Caco-2 (cell line): ENCODE data around the gene DBR1. TPM values are rescaled to one million over a fixed set of nuclear protein-coding genes. Genes with fewer than 3 reads are reported as not detected.

Experiments
- BruUV-seq: library from RNA; stranded (reverse); fragments of 400-500 nt; replicated peaks from 2 replicates; lab custom pipeline; 2021; lab: Mats Ljungman, UMichigan
- CTCF ChIA-PET: fragments of 300-600 bp; sonication (Branson Sonifier 250); formaldehyde crosslinking; loops from one replicate; lab custom pipeline; 2022; ENCODE audit warnings: antibody characterized with exemption; lab: Charles Lee
- POLR2A ChIA-PET: fragments of 300-600 bp; sonication (Branson Sonifier 250); formaldehyde crosslinking; loops from one replicate; lab custom pipeline; 2022; ENCODE audit warnings: antibody characterized with exemption; lab: Charles Lee
- DNase-seq, 2 experiments: peaks; one replicate each; pipeline versions ENCODE4 v3.0.0 to v3.0.0-alpha.2; 2020 to 2022
- H3K27me3 ChIP-seq: replicated peaks from 2 replicates; pipeline ENCODE4 v1.6.0; 2011; ENCODE audit warnings: low read length; ENCODE audit not compliant: control insufficient read depth, insufficient read depth
- H3K36me3 ChIP-seq: 2 replicates; pipeline ENCODE4 v1.5.1; 2011; ENCODE audit warnings: low read length; ENCODE audit not compliant: control insufficient read depth, insufficient read depth
- H3K4me1 ChIP-seq: fragments of 250-450 bp; sonication (Bioruptor Pico); 2 replicates; pipeline ENCODE4 v1.5.1; 2020; ENCODE audit warnings: mild to moderate bottlenecking
- H3K4me3 ChIP-seq: 2 replicates; pipeline ENCODE4 v1.5.1; 2011; ENCODE audit warnings: low read depth, mild to moderate bottlenecking, control low read depth, low read length
- H3K9me3 ChIP-seq: fragments of 250-450 bp; sonication (Bioruptor Pico); 2 replicates; pipeline ENCODE4 v1.5.1; 2020; ENCODE audit warnings: mild to moderate bottlenecking, moderate library complexity
- H3K27ac Mint-ChIP-seq: one replicate; pipeline ENCODE4 v1.8.0; 2022; ENCODE audit warnings: mixed read lengths; ENCODE audit not compliant: unreplicated experiment
- H3K27me3 Mint-ChIP-seq: one replicate; pipeline ENCODE4 v1.8.0; 2022; ENCODE audit warnings: mixed read lengths; ENCODE audit not compliant: insufficient read depth, unreplicated experiment
- H3K36me3 Mint-ChIP-seq: one replicate; pipeline ENCODE4 v1.8.0; 2022; ENCODE audit warnings: mild to moderate bottlenecking, mixed read lengths; ENCODE audit not compliant: insufficient read depth, unreplicated experiment
- H3K4me1 Mint-ChIP-seq: one replicate; pipeline ENCODE4 v1.8.0; 2022; ENCODE audit warnings: low read depth, mixed read lengths; ENCODE audit not compliant: unreplicated experiment
- H3K4me3 Mint-ChIP-seq: one replicate; pipeline ENCODE4 v1.8.0; 2022; ENCODE audit warnings: mild to moderate bottlenecking, moderate library complexity, mixed read lengths; ENCODE audit not compliant: unreplicated experiment
- H3K9me3 Mint-ChIP-seq: one replicate; pipeline ENCODE4 v1.8.0; 2022; ENCODE audit warnings: mixed read lengths; ENCODE audit not compliant: unreplicated experiment
- intact Hi-C: fragments of 100-400 bp; cut with micrococcal nuclease; formaldehyde crosslinking; loops from one replicate; pipeline ENCODE4 v1.10.0; 2022; ENCODE audit not compliant: unreplicated experiment
- total RNA-seq: library from RNA; stranded (reverse); gene quantifications from 2 replicates; pipeline ENCODE4 v1.2.3, GENCODE V29; 2022
- TF ChIP-seq, protein P1 (sequence below), 2 experiments: fragments of 200-600 bp in 1 of 2; IDR thresholded peaks; 1 replicate in 1 of 2; 2 replicates in 1 of 2; pipeline versions ENCODE4 v1.5.1 to v1.8.0; 2011 to 2022; ENCODE audit warnings: antibody characterized with exemption in 1 of 2, control low read depth in 1 of 2, inconsistent platforms in 1 of 2, low read depth in 1 of 2, low read length in 1 of 2, mild to moderate bottlenecking in 1 of 2, moderate library complexity in 1 of 2; ENCODE audit not compliant: insufficient read depth in 1 of 2, severe bottlenecking in 1 of 2, unreplicated experiment in 1 of 2

Gene DBR1
- total RNA-seq, 1 experiment from 2014 or later = 16.9 TPM

DNA sequence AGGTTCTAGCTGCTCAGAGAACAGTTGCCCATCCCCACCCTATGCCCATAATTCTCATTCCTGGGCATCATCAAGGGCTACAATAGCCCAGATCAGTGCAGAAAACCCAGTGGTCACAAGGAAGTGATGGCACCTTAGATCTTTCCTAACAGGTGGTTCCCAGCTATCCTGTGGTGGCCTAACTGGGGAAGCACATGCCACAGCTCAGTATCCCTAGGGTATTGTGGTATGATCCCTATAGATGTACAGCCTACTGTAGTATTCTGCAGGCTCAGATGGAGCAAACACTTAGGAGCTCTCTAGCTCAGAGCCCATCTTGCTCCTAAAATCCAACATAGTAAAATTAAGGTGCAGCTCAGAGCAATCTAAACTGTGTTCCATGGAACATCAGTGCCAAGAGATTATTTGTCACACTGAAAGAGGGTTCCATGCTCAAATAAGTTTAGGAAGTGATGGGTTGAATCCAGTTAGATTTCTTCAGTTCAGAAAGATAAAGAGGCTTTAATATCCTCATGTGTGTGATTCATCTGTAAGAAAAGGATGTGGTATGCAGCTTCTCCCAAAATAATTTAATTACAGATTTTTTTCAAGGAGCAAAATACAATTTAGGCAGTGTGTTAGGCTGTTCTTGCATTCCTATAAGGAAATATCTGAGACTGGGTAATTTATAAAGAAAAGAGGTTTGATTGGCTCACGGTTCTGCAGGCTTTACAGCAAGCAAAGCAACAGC is 46.9 kb downstream of the DBR1 start:
- Mint-ChIP-seq H3K36me3 (no peaks in the 10 kb centered on the region), H3K27ac (no peak overlapping the region), H3K9me3 (no peaks in the 10 kb centered on the region), H3K4me3 (no peak overlapping the region), H3K27me3 (no peaks in the 10 kb centered on the region), H3K4me1 (no peaks in the 10 kb centered on the region)
- DNase-seq = no peak
- no peak overlapping the region for H3K4me3 ChIP-seq
- TF ChIP-seq, protein P1, sequence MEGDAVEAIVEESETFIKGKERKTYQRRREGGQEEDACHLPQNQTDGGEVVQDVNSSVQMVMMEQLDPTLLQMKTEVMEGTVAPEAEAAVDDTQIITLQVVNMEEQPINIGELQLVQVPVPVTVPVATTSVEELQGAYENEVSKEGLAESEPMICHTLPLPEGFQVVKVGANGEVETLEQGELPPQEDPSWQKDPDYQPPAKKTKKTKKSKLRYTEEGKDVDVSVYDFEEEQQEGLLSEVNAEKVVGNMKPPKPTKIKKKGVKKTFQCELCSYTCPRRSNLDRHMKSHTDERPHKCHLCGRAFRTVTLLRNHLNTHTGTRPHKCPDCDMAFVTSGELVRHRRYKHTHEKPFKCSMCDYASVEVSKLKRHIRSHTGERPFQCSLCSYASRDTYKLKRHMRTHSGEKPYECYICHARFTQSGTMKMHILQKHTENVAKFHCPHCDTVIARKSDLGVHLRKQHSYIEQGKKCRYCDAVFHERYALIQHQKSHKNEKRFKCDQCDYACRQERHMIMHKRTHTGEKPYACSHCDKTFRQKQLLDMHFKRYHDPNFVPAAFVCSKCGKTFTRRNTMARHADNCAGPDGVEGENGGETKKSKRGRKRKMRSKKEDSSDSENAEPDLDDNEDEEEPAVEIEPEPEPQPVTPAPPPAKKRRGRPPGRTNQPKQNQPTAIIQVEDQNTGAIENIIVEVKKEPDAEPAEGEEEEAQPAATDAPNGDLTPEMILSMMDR (IDR thresholded peaks at IDR 0.05; ENCODE audit: insufficient read depth in 1 of 2, low read depth in 1 of 2, low read length in 1 of 2, severe bottlenecking in 1 of 2, unreplicated experiment in 1 of 2) = no peak
- no peaks in the 10 kb centered on the region for H3K9me3 ChIP-seq
- POLR2A ChIA-PET = no interaction called here
- no peaks in the 10 kb centered on the region for H3K36me3 ChIP-seq
- no peaks in the 10 kb centered on the region for H3K4me1 ChIP-seq
- H3K27me3 ChIP-seq = no peaks in the 10 kb centered on the region; the same call in 1 of the 2 replicates
- CTCF ChIA-PET = no interaction called here
- intact Hi-C loops = no loop called here
- BruUV-seq = no TSS peak

DNA sequence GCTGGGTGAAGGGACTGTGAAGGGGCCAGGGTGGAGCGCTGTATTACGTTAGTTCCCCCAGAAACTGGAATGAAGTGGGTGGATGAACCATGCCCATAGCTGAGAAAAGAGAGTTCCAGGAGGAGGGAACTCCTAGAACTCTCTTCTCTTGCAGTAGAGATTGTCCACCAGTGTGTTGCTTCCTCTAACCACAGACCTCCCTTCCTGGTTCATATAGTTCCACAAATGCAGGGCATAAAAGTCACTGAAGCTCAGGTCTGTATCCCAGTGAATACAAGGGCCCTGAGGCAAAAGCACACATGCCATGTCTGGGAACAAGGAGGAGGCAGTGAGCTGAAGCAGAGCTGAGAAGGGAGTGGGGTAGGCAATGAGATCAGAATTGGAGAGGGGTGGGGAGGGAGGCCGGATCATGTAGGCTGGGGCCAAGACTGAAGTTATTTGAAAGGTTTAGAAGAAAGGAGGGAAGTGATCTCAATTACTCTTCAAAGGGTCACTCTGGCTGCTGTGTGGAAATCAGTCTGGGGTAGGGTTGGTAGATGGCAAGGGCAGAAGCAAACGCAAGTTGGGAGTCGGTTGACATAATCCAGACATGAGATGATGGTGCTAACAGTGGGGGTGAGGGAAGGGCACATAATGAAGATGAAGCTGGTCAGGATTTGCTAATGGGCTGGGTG is 49.0 kb downstream of the DBR1 start:
- no peaks in the 10 kb centered on the region for H3K4me1 ChIP-seq
- H3K36me3 ChIP-seq = no peaks in the 10 kb centered on the region
- Mint-ChIP-seq H3K27ac (no peak overlapping the region), H3K36me3 (no peaks in the 10 kb centered on the region), H3K27me3 (no peaks in the 10 kb centered on the region), H3K4me1 (no peaks in the 10 kb centered on the region), H3K9me3 (no peaks in the 10 kb centered on the region), H3K4me3 (no peak overlapping the region)
- POLR2A ChIA-PET = interaction anchor here (0.6 kb wide), 1 partner anchor 259 kb away, joined by 3 read pairs; no protein-coding TSS in a partner anchor
- no peak overlapping the region for H3K4me3 ChIP-seq
- no peak for DNase-seq
- TF ChIP-seq, protein P1 (IDR thresholded peaks at IDR 0.05; ENCODE audit: insufficient read depth in 1 of 2, low read depth in 1 of 2, low read length in 1 of 2, severe bottlenecking in 1 of 2, unreplicated experiment in 1 of 2) = no peak
- H3K9me3 ChIP-seq = no peaks in the 10 kb centered on the region
- H3K27me3 ChIP-seq = no peaks in the 10 kb centered on the region
- BruUV-seq = no TSS peak
- CTCF ChIA-PET = interaction anchor here (0.7 kb wide), 1 partner anchor 472 kb away, joined by 4 read pairs; no protein-coding TSS in a partner anchor
- intact Hi-C loops = no loop called here

DNA sequence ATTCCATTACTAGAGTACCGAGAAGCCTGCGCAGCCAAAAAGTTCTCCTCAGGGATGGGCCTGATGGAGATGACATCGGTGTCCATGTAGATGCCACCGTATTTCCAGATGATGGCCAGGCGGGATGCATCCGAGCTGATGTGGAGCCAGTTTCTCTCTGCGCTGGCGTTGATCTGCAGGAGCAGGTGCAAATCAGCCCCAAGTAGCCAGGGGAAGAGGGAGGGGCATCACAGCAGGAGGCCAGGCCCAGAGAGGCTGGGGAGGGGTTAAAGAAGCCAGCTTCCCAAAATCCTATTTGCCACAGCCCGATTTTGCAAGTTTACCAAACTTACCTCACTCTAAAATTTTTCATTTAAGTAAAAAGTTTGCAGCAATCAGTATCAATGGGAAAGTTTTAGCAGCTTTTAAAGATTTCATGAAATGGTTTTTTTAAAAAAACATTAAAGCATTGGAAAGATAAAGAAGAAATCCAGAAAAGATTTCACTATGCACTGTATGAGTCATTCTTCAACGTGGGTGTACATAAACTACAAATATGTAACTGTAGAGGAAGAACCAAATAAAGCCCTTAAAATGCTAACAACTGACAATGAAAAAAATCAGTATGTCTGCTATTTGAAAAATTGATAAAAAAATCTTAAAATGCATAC is 49.9 kb downstream of the DBR1 start:
- Histone ChIP-seq H3K4me3 (no peak overlapping the region), H3K4me1 (no peaks in the 10 kb centered on the region), H3K9me3 (no peaks in the 10 kb centered on the region), H3K27me3 (no peaks in the 10 kb centered on the region), H3K36me3 (no peaks in the 10 kb centered on the region)
- no peak for DNase-seq
- H3K4me1 Mint-ChIP-seq = no peaks in the 10 kb centered on the region
- H3K36me3 Mint-ChIP-seq = no peaks in the 10 kb centered on the region
- TF ChIP-seq, protein P1 (IDR thresholded peaks at IDR 0.05; ENCODE audit: insufficient read depth in 1 of 2, low read depth in 1 of 2, low read length in 1 of 2, severe bottlenecking in 1 of 2, unreplicated experiment in 1 of 2) = no peak
- ChIA-PET CTCF (no interaction called here), POLR2A (no interaction called here)
- BruUV-seq = no TSS peak
- no peak overlapping the region for H3K4me3 Mint-ChIP-seq
- no peaks in the 10 kb centered on the region for H3K9me3 Mint-ChIP-seq
- H3K27me3 Mint-ChIP-seq = no peaks in the 10 kb centered on the region
- intact Hi-C loops = no loop called here
- no peak overlapping the region for H3K27ac Mint-ChIP-seq
